Endothelial cell of umbilical vein (primary cell): ENCODE data around the gene NSFL1C. TPM values are rescaled to one million over a fixed set of nuclear protein-coding genes. Genes with fewer than 3 reads are reported as not detected.

Source experiments
- BruUV-seq: library from RNA; stranded (reverse); fragments of 400-500 nt; replicated peaks from 2 replicates; lab custom pipeline; 2021; lab: Mats Ljungman, UMichigan
- CTCF ChIA-PET: fragments of 300-600, 350-600 bp; sonication (Branson Sonifier 250); formaldehyde crosslinking; loops from one replicate; lab custom pipeline; 2021; ENCODE audit warnings: antibody characterized with exemption, inconsistent platforms; lab: Charles Lee
- POLR2A ChIA-PET: fragments of 300-600, 350-600 bp; sonication (Branson Sonifier 250); formaldehyde crosslinking; loops from one replicate; lab custom pipeline; 2021; ENCODE audit warnings: antibody characterized with exemption, inconsistent platforms; lab: Charles Lee
- DNase-seq: peaks from one replicate; pipeline ENCODE4 v3.0.0-alpha.2; 2011; ENCODE audit warnings: low read depth, low spot score
- FAIRE-seq: peaks from 2 replicates; lab custom pipeline; 2011; peaks lifted over from hg19 to GRCh38; lab: Jason Lieb, UNC
- H2AFZ ChIP-seq: 2 replicates; pipeline ENCODE4 v1.6.0; 2012; ENCODE audit warnings: low read depth, low read length, control low read depth, inconsistent platforms
- H3K27ac ChIP-seq: 2 replicates; pipeline ENCODE4 v1.5.1; 2011; ENCODE audit warnings: low read depth, mild to moderate bottlenecking, control low read depth, low read length, moderate library complexity; ENCODE audit not compliant: insufficient read depth
- H3K27me3 ChIP-seq, 2 experiments: 2 replicates each; pipeline versions ENCODE4 v1.6.0 to v1.6.1; 2011; ENCODE audit warnings: low read length in 2 of 2, mixed read lengths in 1 of 2; ENCODE audit not compliant: control insufficient read depth in 2 of 2, insufficient read depth in 2 of 2
- H3K36me3 ChIP-seq, 2 experiments: 2 replicates in 1 of 2; 3 replicates in 1 of 2; pipeline ENCODE4 v1.5.1; 2011; ENCODE audit warnings: low read length in 2 of 2, mild to moderate bottlenecking in 1 of 2, moderate library complexity in 1 of 2; ENCODE audit not compliant: control insufficient read depth in 2 of 2, insufficient read depth in 2 of 2; ENCODE audit errors: extremely low read depth in 1 of 2
- H3K4me1 ChIP-seq: 3 replicates; pipeline ENCODE4 v1.5.1; 2011; ENCODE audit warnings: mild to moderate bottlenecking, low read length; ENCODE audit not compliant: control insufficient read depth, insufficient read depth; ENCODE audit errors: extremely low read depth
- H3K4me2 ChIP-seq: 2 replicates; pipeline ENCODE4 v1.6.1; 2011; ENCODE audit warnings: low read length, control low read depth, mixed read lengths; ENCODE audit not compliant: insufficient read depth
- H3K4me3 ChIP-seq, 3 experiments: fragments of 200-600 bp in 1 of 3; sonication (generic), shearing (Covaris generic) in 1 of 3; replicated peaks in 1 of 3; 2 replicates each; pipeline ENCODE4 v1.5.1; 2011 to 2016; ENCODE audit warnings: control low read depth in 3 of 3, low read length in 3 of 3, mild to moderate bottlenecking in 2 of 3, inconsistent platforms in 1 of 3, low read depth in 1 of 3, moderate library complexity in 1 of 3; ENCODE audit not compliant: insufficient read depth in 1 of 3
- H3K79me2 ChIP-seq: 2 replicates; pipeline ENCODE4 v1.6.0; 2012; ENCODE audit warnings: low read length, inconsistent platforms; ENCODE audit not compliant: control insufficient read depth, insufficient read depth
- H3K9ac ChIP-seq: replicated peaks from 2 replicates; pipeline ENCODE3; 2011; ENCODE audit warnings: low read length, control low read depth; ENCODE audit not compliant: insufficient read depth; ENCODE audit errors: extremely low read depth
- H3K9me1 ChIP-seq: replicated peaks from 3 replicates; pipeline ENCODE4 v1.6.0; 2011; ENCODE audit warnings: mild to moderate bottlenecking, low read length; ENCODE audit not compliant: control insufficient read depth, insufficient read depth; ENCODE audit errors: extremely low read depth
- H3K9me3 ChIP-seq: replicated peaks from 2 replicates; pipeline ENCODE4 v1.5.1; 2012; ENCODE audit warnings: low read length, inconsistent platforms; ENCODE audit not compliant: control insufficient read depth, insufficient read depth
- H4K20me1 ChIP-seq: replicated peaks from 2 replicates; pipeline ENCODE3; 2011; ENCODE audit warnings: mild to moderate bottlenecking, low read length; ENCODE audit not compliant: control insufficient read depth, insufficient read depth; ENCODE audit errors: extremely low read depth
- EZH2 ChIP-seq: IDR thresholded peaks from 2 replicates; pipeline ENCODE4 v1.6.1; 2012; ENCODE audit warnings: borderline replicate concordance, low read depth, mild to moderate bottlenecking, moderate library complexity, low read length, inconsistent platforms; ENCODE audit not compliant: severe bottlenecking
- FOS ChIP-seq: IDR thresholded peaks from 2 replicates; pipeline ENCODE4 v1.6.1; 2011; ENCODE audit warnings: mild to moderate bottlenecking, low read length, moderate library complexity, borderline replicate concordance; ENCODE audit not compliant: insufficient read depth
- GATA2 ChIP-seq: IDR thresholded peaks from 2 replicates; pipeline ENCODE4 v1.7.0; 2011; ENCODE audit warnings: low read depth, mild to moderate bottlenecking, moderate library complexity, mixed read lengths, low read length; ENCODE audit not compliant: insufficient read length, insufficient read depth
- JUN ChIP-seq: IDR thresholded peaks from 2 replicates; pipeline ENCODE4 v1.6.1; 2011; ENCODE audit warnings: borderline replicate concordance, low read depth; ENCODE audit not compliant: insufficient read length, insufficient read depth
- MYC ChIP-seq: IDR thresholded peaks from one replicate; pipeline ENCODE4 v1.6.1; 2011; ENCODE audit warnings: mild to moderate bottlenecking, low read depth, low read length
- POLR2A ChIP-seq: IDR thresholded peaks from 2 replicates; pipeline ENCODE4 v1.6.1; 2012; ENCODE audit warnings: low read depth, mild to moderate bottlenecking, control low read depth, low read length
- POLR2AphosphoS5 ChIP-seq: IDR thresholded peaks from 2 replicates; pipeline ENCODE4 v1.6.1; 2012; ENCODE audit warnings: low read depth, mild to moderate bottlenecking, control low read depth, low read length, moderate library complexity; ENCODE audit not compliant: insufficient read depth
- dilution Hi-C: fragments of 300-500 bp; cut with MboI; formaldehyde crosslinking; loops from one replicate; pipeline ENCODE4 v1.15.0; 2019; ENCODE audit warnings: low sequenced_read_pairs; ENCODE audit not compliant: extremely low pct_ligation_motif_present
- intact Hi-C: fragments of 100-400 bp; cut with micrococcal nuclease; formaldehyde crosslinking; loops from one replicate; pipeline ENCODE4 v1.10.0; 2022
- polyA plus RNA-seq, 4 experiments: library from polyadenylated mRNA; depleted of rRNA in 3 of 4; stranded (reverse) in 3 of 4; unstranded in 1 of 4; fragments of >200 nt; gene quantifications; 2 replicates each; pipeline versions ENCODE4 v1.2.1 to v1.2.3, GENCODE V29; 2011 to 2012; ENCODE audit warnings: missing spikeins in 1 of 4
- total RNA-seq: library from RNA; stranded (reverse); gene quantifications from 2 replicates; pipeline ENCODE4 v1.2.3, GENCODE V29; 2021
- TF ChIP-seq, protein P1 (sequence below), 2 donors: IDR thresholded peaks; 1 replicate in 1 of 2; 2 replicates in 1 of 2; pipeline ENCODE4 v1.5.1; 2011; ENCODE audit warnings: low read length in 2 of 2, mild to moderate bottlenecking in 2 of 2, moderate library complexity in 2 of 2, control low read depth in 1 of 2, inconsistent platforms in 1 of 2, low read depth in 1 of 2; ENCODE audit not compliant: insufficient read depth in 1 of 2; ENCODE audit errors: extremely low read depth in 1 of 2
- TF ChIP-seq, protein P2 (sequence below): IDR thresholded peaks from 2 replicates; pipeline ENCODE4 v1.6.1; 2011; ENCODE audit not compliant: insufficient read depth, insufficient read length

The NSFL1C gene
- total and polyA plus RNA-seq, 2 donors (not counting 3 experiments of a cell fraction or from before 2014, with no cell fraction given) = 27.3 to 95.7 TPM

DNA sequence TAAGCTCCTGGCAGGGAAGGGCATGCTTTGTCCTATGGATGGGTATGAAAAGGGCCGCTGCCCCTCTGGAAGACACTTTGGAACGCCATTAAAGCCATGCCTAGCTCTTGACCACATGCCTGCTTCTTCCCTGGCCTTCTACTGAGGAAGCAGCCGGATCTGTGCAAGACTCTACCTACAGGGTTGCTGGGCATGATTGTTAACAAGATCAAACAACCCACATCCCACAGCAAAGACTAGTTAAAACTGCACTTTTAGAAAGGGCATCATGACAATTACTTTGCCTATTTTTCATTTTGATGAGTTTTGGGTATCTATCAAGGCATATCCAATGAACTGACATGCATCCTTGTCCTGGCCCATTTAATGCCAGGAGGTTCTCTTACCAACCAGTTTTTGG lies 25.5 kb downstream of the NSFL1C start:
- TF ChIP-seq MYC = no peak
- TF ChIP-seq EZH2 = no peak
- TF ChIP-seq JUN = no peak
- TF ChIP-seq, protein P1, sequence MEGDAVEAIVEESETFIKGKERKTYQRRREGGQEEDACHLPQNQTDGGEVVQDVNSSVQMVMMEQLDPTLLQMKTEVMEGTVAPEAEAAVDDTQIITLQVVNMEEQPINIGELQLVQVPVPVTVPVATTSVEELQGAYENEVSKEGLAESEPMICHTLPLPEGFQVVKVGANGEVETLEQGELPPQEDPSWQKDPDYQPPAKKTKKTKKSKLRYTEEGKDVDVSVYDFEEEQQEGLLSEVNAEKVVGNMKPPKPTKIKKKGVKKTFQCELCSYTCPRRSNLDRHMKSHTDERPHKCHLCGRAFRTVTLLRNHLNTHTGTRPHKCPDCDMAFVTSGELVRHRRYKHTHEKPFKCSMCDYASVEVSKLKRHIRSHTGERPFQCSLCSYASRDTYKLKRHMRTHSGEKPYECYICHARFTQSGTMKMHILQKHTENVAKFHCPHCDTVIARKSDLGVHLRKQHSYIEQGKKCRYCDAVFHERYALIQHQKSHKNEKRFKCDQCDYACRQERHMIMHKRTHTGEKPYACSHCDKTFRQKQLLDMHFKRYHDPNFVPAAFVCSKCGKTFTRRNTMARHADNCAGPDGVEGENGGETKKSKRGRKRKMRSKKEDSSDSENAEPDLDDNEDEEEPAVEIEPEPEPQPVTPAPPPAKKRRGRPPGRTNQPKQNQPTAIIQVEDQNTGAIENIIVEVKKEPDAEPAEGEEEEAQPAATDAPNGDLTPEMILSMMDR (IDR thresholded peaks at IDR 0.05; ENCODE audit: extremely low read depth in 1 of 2, insufficient read depth in 1 of 2, low read depth in 1 of 2, low read length in 2 of 2) = no peak
- TF ChIP-seq, protein P2, sequence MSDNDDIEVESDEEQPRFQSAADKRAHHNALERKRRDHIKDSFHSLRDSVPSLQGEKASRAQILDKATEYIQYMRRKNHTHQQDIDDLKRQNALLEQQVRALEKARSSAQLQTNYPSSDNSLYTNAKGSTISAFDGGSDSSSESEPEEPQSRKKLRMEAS = no peak
- TF ChIP-seq FOS = no peak
- TF ChIP-seq GATA2 = no peak
- TF ChIP-seq POLR2AphosphoS5 = no peak
- no peak for TF ChIP-seq POLR2A
- Histone ChIP-seq H3K9ac (no peak overlapping the region), H3K79me2 (no peaks in the 10 kb centered on the region), H3K36me3 (peaks cover 25 to 35% of the 10 kb centered on the region in 2 experiments), H3K27me3 (no peaks in the 10 kb centered on the region), H3K9me3 (no peaks in the 10 kb centered on the region), H3K4me1 (no peaks in the 10 kb centered on the region), H2AFZ (no peak overlapping the region), H3K27ac (no peak overlapping the region), H3K4me2 (no peak overlapping the region), H3K4me3 (no peak overlapping the region), H4K20me1 (no peaks in the 10 kb centered on the region), H3K9me1 (no peaks in the 10 kb centered on the region)
- no TSS peak for BruUV-seq
- intact Hi-C loops (no loop called here), dilution Hi-C loops (loop anchor here (25.0 kb wide), 1 partner anchor 129 kb away; no protein-coding TSS in a partner anchor)
- POLR2A ChIA-PET = no interaction called here
- FAIRE-seq (no peak), DNase-seq (no peak)
- CTCF ChIA-PET = interaction anchor here (1.0 to 4.3 kb wide), 6 partner anchors 9 to 128 kb away, joined by 3 to 38 read pairs (median 6); no protein-coding TSS in a partner anchor
